NCI-H2196 treated with DMSO at 0.1 percent for 48 hours (cell line): ENCODE results near the gene ANKS1A.
"Not testable (repeated sequence)": the region's sequence is repeated elsewhere in the genome, so short reads cannot be mapped to it uniquely, and the experiment has no call there.

Source experiments
- DNase-seq: peaks from one replicate; lab custom pipeline; 2025; ENCODE audit not compliant: unreplicated experiment; lab: John Stamatoyannopoulos, UW

ANKS1A gene

GRCh38 chr6:34916348-34916967, 27.4 kb downstream of the ANKS1A start:
- DNase-seq, result no peak

- no peak for DNase-seq
These were observed 28.7 kb downstream of the ANKS1A start for GRCh38 chr6:34917626-34918285.

DNA sequence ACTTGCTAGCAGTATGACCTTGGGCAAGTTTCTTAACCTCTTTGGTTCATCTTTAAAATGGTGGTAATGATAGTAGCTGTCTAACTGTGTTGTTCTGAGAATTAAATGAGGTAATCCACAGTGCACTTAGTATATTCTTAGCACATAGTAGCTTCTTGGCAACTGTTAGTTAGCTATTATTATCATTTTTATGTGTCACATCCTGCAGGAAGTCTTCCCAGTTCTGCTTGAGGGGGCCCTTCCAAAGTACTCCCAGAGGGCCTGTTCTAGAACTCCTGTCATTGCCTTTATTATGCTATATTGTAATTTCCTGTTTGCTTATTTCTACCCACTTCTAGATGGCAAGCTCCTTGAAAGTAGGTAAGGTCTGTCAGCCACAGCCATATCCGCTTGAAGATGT, 30.6 kb downstream of the ANKS1A start:
- DNase-seq, result no peak

DNA sequence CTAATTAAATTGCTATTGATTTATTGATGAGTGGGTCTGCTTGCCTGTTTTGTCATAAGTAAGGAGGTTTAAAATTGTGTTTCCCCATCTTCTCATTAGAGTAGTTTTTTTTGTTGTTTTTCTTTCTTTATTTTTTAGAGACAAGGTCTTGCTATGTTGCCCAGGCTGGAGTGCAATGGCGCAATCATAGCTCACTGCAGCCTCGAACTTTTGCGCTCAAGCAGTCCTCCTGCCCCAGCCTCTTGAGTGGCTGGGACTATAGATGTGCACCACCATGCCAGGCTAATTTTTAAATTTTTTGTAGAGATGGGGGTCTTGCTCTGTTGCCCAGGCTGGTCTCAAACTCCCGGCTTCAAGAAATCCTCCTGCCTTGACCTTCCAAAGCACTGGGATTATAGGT, 31.0 kb downstream of the ANKS1A start:
- DNase-seq, result no peak

DNA sequence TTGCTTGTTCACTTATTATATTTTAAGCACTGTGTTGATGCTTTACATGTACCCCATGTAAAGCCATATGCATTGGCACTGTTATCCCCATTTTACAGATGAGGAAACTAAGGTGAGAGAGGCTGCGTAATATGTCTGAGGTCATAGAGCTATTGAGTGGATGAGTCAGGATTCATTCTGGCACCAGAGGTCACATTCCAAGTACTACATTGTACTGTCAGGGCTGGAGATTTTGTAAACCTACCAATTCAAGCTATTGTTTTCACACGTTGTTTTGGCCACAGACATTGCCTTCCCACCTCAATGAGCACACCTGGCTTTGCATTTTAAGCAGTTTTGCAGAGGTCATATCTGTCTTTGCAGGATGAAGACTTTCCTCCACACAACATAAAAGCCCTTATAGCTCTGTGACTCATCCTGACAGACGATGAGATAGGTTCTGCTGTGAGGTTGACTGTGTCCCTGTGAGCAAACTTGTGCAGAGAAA, 33.2 kb downstream of the ANKS1A start:
- DNase-seq, result no peak

DNA sequence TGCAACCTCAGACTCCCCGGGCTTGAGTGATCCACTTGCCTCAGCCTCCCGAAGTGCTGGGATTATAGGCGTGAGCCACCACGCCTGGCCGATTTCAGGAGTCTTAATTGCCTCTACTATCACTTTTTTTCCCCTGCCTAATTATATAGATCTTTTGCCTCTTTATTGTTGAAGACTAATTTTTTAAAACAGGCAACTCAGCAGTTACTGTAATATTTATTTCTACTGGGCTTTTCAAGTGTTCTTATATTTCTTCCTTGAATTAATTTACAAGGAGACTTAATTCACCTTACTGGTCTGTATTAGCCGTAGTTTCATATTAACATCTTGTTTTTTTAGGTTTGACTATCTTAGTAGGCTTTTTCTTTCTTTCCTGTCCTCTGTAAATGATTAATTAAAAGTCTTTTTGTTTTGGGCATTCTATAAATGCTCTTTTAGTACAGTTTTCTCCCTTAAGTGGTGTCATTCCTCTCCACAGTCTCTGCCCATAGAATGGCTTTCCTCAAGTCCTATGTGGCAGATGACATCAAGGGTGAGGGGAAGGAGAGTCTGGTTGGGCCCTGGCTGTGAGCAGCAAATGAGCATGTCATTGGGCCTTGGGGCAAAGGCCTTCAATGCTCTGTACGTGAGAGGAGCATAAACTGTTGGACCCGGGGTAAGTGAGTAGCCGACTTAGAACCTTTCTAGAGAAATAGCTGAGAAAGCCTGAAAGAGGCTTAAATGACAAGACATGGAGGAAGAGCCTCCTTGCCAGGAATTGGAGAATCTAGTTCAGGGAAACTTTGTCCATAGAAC, 36.0 kb downstream of the ANKS1A start:
- DNase-seq, result no peak

DNA sequence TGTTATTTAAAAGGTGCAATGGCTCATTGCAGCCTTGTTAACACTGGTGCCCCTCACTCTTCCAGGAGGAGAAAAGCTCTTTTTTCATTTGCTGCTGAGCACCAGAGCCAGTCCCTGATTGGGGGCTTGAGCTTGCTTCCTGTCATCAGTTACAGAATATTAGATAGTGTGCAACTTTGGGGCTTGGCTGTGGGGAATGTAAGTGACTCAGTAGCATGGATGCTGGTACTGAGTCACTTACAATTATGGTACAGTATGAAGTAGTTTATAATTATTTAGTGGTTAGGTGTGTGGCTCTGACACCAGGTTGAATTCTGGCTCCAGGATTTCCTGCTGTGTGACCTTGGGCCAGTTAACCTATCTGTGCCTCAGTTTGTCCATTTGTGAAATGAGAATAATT, 37.6 kb downstream of the ANKS1A start:
- DNase-seq, result no peak

DNA sequence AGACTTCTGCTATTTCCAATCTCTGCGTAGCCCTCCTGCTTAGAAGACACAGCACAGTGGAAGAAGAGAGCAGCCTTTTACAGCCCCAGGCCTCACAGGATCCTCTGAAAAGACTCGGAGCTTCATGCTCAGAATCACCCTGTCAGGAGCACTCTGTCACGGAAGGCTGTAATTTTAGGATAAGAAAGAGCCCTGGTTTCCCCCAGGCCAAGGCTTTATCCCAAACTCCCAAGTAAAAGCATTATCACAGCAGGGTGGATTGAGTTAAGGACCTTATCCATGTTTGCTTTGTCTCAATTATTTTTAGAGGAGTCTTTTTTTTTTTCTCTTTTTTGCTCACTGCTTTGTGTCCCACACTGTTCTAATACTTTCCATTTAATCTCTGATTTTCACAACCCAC, 39.2 kb downstream of the ANKS1A start:
- no peak for DNase-seq

DNA sequence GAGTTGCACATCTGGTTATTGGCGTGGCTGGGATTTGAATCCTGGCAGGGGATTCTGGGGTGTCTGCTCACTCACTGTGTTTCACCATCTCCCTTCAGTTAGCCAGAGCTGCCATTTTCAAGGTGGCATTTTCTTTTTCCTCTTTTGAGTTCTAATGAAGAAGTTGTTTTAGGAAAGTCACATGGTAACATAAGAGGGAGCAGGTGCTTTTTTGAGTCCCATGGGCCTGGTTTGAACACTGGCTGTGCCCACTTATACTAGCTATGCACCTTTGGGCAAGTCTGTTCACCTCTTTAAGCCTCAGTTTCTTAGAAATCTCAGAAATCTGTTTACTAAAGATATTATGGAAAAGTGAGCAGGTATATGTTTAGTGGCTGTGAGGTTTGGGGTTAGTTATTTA, 39.6 kb downstream of the ANKS1A start:
- DNase-seq, result no peak

DNA sequence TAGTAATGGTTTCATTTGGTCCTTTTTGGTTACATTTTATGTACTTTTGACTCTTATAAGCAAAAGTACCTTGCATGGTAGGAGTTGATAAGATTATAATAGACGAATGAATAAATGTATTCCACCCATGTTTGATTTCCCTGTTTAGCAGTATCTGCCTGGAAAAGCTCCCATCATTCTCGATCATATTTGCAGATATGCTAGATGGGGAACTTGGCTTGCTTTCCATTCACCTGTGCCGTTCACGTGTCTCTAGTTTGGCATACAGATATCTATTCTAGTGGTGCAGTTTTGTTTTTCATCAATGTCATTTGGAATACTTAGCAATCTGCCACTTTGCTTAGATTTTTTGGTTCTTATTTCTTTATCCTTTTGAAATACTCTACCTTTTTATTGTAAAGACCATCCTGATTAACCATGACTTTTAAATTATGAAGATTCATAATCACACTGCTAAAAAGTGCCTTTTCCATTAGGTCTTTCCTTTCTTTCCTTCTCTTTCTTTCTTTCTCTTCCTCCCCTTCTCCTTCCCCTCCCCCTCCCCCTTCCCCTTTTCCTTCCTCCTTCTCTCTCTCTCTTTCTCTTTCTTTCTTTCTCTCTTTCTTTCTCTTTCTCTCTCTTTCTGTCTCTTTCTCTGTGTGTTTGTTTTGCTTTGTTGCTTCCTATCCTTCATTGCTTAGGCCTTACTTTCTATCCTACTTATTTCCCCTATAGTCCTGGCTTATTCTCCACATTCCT, 40.4 kb downstream of the ANKS1A start:
- DNase-seq, result no peak

GRCh38 chr6:34930221-34930620, 41.2 kb downstream of the ANKS1A start:
- no peak for DNase-seq

GRCh38 chr6:34932202-34932601, 43.1 kb downstream of the ANKS1A start:
- not testable (repeated sequence) for DNase-seq

- no peak for DNase-seq
These were observed 45.5 kb downstream of the ANKS1A start for GRCh38 chr6:34934516-34934915.

DNA sequence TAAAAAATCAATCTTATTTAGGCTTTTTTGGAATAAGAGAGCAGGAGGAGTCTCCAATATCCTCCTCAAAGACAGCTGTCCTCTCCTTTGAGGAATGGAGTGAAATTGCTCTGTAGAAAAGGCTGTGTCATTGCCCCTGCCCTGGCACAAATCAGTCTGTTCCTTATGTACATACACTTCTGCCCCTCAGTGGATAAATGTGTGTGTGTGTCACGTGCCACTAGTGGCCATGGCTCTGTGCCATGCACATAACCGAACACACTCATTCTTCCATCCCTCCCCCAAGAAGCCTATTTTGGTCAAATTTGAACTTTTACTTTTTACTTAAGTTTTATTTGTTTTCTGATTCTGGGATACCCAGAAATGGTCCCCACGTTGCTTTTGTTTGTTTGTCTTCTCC, 49.2 kb downstream of the ANKS1A start:
- no peak for DNase-seq

DNA sequence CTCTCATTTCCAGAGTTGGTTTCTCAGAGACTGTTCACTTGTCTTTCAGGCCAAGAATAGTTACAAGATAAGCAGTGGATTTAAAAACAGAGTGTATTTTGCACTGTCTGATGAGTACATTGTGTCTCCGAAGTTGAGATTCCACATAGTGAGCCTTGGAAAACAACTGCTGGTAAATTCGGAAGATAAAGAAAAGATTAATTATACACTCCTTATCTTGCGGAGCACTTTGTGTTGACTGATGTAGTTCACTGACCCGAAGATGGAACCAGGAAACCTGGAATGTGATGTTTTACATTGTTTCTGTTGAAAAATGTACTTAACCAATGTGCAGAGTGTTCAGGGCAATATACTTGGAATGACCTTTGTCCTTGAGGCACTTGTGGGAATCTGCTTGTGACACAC, 51.0 kb downstream of the ANKS1A start:
- DNase-seq, result no peak

- no peak for DNase-seq
These were observed 52.4 kb downstream of the ANKS1A start for GRCh38 chr6:34941421-34941820.

- no peak for DNase-seq
These were observed 56.3 kb downstream of the ANKS1A start for GRCh38 chr6:34945317-34945716.

GRCh38 chr6:34947561-34947960, 58.5 kb downstream of the ANKS1A start:
- no peak for DNase-seq

DNA sequence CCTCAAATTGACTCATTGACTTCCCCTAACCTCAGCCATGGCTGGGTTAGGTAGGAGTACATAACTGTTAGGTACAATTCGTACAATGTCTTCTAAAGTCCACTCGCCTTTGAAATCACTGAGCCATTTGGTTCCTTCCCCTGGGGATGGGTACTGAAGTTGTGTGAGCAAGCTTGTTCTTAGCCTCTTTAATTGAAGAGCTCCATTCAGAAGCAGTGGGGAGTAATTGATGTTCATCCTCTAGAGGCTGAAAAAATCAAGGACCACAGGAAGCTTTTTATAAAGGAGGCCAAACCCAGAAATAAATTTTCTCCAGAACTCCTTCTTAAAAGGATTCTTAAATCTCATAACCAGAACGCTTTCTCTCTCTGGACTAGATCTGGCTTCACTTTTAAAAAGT, 60.6 kb downstream of the ANKS1A start:
- DNase-seq, result no peak

- no peak for DNase-seq
These were observed 61.8 kb downstream of the ANKS1A start for GRCh38 chr6:34950849-34951248.

DNA sequence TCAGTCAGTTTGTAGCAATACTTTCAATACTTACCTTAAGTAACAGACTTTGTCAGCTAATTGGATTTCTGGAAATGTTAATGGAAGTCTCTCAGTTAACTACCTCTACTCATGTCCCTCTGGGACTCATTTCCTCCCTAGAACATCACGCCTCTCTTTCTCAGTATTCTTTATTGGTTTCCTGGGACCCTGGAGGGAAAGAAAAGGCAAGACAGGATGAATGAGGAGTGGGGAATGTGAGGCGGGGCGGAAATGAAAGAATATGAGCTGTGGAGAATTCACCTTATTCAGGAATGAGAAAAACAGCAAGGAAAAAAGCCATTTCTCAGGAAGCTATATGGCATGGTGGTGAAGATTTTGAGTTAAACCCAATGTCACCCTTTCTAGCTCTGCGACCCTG, 62.7 kb downstream of the ANKS1A start:
- no peak for DNase-seq
